Panc1 (cell line): ENCODE measurements around the gene SMIM29.

ENCODE experiments used
- CTCF ChIP-seq: fragments of 450-650 bp; IDR thresholded peaks from 2 replicates; pipeline ENCODE4 v1.5.1; 2017; ENCODE audit warnings: mild to moderate bottlenecking
- POLR2AphosphoS5 ChIP-seq: IDR thresholded peaks from 2 replicates; pipeline ENCODE4 v1.6.1; 2012; ENCODE audit warnings: mild to moderate bottlenecking, low read depth, low read length, moderate library complexity
- REST ChIP-seq, 2 experiments: IDR thresholded peaks; 2 replicates each; pipeline ENCODE4 v1.6.1; 2011 to 2012; ENCODE audit warnings: low read depth in 2 of 2, control low read depth in 1 of 2, low read length in 1 of 2, mild to moderate bottlenecking in 1 of 2, moderate library complexity in 1 of 2; ENCODE audit not compliant: insufficient read depth in 1 of 2

- TF ChIP-seq CTCF (no peak), REST (IDR thresholded peaks at IDR 0.05; ENCODE audit: insufficient read depth in 1 of 2, low read depth in 2 of 2, low read length in 1 of 2) (no peak), POLR2AphosphoS5 (no peak)
Observed at GRCh38 chr6:34285448-34286164, 36.8 kb upstream of the SMIM29 start.
